Cardiac fibroblast (primary cell): ENCODE data around the gene BMPER.
A peak's percentile ranks its signal among the peaks of the same experiment; 100 is the strongest.

Experiments used
- DNase-seq, 2 donors: peaks; one replicate each; pipeline versions ENCODE4 v3.0.0 to v3.0.0-alpha.2; 2010; ENCODE audit warnings: low read depth in 2 of 2
- H3K4me3 ChIP-seq, 2 donors: replicated peaks in 1 of 2; 1 replicate in 1 of 2; 2 replicates in 1 of 2; pipeline ENCODE4 v1.5.1; 2011; ENCODE audit warnings: low read depth in 2 of 2, low read length in 2 of 2, mild to moderate bottlenecking in 2 of 2, moderate library complexity in 1 of 2
- CTCF ChIP-seq: IDR thresholded peaks from one replicate; pipeline ENCODE4 v1.5.1; 2011; ENCODE audit warnings: low read depth, mild to moderate bottlenecking, low read length, inconsistent platforms

BMPER gene

GRCh38 chr7:34109936-34110780, 204.8 kb downstream of the BMPER start:
- no peak for TF ChIP-seq CTCF
- H3K4me3 ChIP-seq: no peak overlapping the region
- peak in 1 of 2 donors; percentile 28 for DNase-seq

- no peak for TF ChIP-seq CTCF
- no peak for DNase-seq
- no peak overlapping the region for H3K4me3 ChIP-seq
These were observed 205.7 kb downstream of the BMPER start for GRCh38 chr7:34111031-34111430.

- H3K4me3 ChIP-seq: no peak overlapping the region
- TF ChIP-seq CTCF: no peak
- DNase-seq: no peak
These were observed 210.2 kb downstream of the BMPER start for GRCh38 chr7:34115503-34115902.

GRCh38 chr7:34117573-34117972, 212.2 kb downstream of the BMPER start:
- DNase-seq: no peak
- H3K4me3 ChIP-seq: no peak overlapping the region
- no peak for TF ChIP-seq CTCF

DNA sequence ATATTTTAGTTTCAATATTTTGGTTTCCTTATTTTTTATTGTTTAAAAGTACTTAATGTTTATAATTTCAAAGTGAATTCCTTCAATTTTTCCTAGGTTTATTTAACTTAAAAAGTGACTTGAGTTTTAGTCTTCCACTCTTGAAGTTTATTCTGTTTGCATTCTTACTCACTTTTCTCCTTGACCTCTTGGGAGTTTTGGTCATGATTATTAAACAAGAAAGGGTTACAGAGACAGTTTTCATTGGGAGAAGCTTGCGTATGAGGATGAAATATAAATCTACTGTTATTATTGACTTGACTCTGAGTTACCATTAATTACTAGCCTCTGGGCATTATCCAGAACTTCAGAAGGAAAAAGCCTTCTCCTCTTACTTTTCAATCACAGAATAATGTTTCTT, 216.0 kb downstream of the BMPER start:
- H3K4me3 ChIP-seq: no peak overlapping the region
- no peak for DNase-seq
- TF ChIP-seq CTCF: no peak

DNA sequence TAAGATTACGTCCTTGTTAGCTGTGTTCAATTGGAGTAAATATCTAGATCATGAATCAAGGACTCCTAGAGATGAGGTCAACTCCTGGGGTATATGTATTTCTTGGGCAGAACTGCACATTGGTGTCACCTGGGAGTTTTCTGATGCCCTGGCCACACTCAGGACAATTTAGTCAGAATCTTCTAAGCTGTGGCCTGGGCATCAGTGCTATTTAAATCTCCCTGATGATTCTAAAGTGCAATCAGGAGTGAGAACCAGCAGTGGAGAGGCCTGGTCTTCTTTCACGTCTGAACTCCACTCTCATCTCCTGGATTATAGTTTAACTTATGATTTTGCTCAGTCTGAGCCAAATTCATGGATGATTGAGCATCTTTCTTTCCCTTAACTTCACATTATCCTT, 218.0 kb downstream of the BMPER start:
- no peak for DNase-seq
- H3K4me3 ChIP-seq: no peak overlapping the region
- no peak for TF ChIP-seq CTCF

GRCh38 chr7:34124765-34125164, 219.4 kb downstream of the BMPER start:
- DNase-seq: no peak
- H3K4me3 ChIP-seq: no peak overlapping the region
- no peak for TF ChIP-seq CTCF
